GM04503 (cell line): ENCODE data around the gene FOXN3.
"Not testable (repeated sequence)": the region's sequence is repeated elsewhere in the genome, so short reads cannot be mapped to it uniquely, and the experiment has no call there.

Experiments used
- DNase-seq: peaks from one replicate; pipeline ENCODE4 v3.0.0-alpha.2; 2012; ENCODE audit warnings: low read depth

Gene FOXN3

GRCh38 chr14:89228921-89229639, 188.0 kb downstream of the FOXN3 start:
- no peak for DNase-seq

- no peak for DNase-seq
These were observed 189.6 kb downstream of the FOXN3 start for GRCh38 chr14:89227496-89227836.

GRCh38 chr14:89226801-89227495, 190.1 kb downstream of the FOXN3 start:
- no peak for DNase-seq

- no peak for DNase-seq
These were observed 191.4 kb downstream of the FOXN3 start for GRCh38 chr14:89225607-89226006.

GRCh38 chr14:89221109-89221810, 195.8 kb downstream of the FOXN3 start:
- DNase-seq = peak; percentile 32

- DNase-seq = no peak
These were observed 198.0 kb downstream of the FOXN3 start for GRCh38 chr14:89219051-89219450.

- DNase-seq = no peak
These were observed 199.1 kb downstream of the FOXN3 start for GRCh38 chr14:89217891-89218290.

- no peak for DNase-seq
These were observed 201.5 kb downstream of the FOXN3 start for GRCh38 chr14:89215531-89215930.

GRCh38 chr14:89215114-89215513, 201.9 kb downstream of the FOXN3 start:
- no peak for DNase-seq

GRCh38 chr14:89214221-89214965, 202.6 kb downstream of the FOXN3 start:
- DNase-seq = no peak

- no peak for DNase-seq
These were observed 204.4 kb downstream of the FOXN3 start for GRCh38 chr14:89212386-89213235.

GRCh38 chr14:89209558-89209957, 207.5 kb downstream of the FOXN3 start:
- no peak for DNase-seq

- no peak for DNase-seq
These were observed 209.1 kb downstream of the FOXN3 start for GRCh38 chr14:89207925-89208328.

- DNase-seq = peak; percentile 15
These were observed 210.5 kb downstream of the FOXN3 start for GRCh38 chr14:89206389-89207031.

- no peak for DNase-seq
These were observed 211.8 kb downstream of the FOXN3 start for GRCh38 chr14:89205137-89205740.

GRCh38 chr14:89202413-89203190, 214.4 kb downstream of the FOXN3 start:
- no peak for DNase-seq

- DNase-seq = no peak
These were observed 215.4 kb downstream of the FOXN3 start for GRCh38 chr14:89201645-89202044.

GRCh38 chr14:89199357-89199756, 217.7 kb downstream of the FOXN3 start:
- DNase-seq = not testable (repeated sequence)

- DNase-seq = no peak
These were observed 218.3 kb downstream of the FOXN3 start for GRCh38 chr14:89198544-89199329.
